T-helper 1 cell (primary cell): ENCODE measurements around the gene MSX2.

Experiments used
- DNase-seq, 5 donors: peaks; one replicate each; pipeline ENCODE4 v3.0.0-alpha.2; 2012 to 2020
- total RNA-seq, 4 donors: gene quantifications; one replicate each; lab custom pipeline; 2026; lab: John Stamatoyannopoulos, UW

Gene MSX2
- total RNA-seq: 0 to 0.47 (median 0.12) reads per million in 4 donors

DNA sequence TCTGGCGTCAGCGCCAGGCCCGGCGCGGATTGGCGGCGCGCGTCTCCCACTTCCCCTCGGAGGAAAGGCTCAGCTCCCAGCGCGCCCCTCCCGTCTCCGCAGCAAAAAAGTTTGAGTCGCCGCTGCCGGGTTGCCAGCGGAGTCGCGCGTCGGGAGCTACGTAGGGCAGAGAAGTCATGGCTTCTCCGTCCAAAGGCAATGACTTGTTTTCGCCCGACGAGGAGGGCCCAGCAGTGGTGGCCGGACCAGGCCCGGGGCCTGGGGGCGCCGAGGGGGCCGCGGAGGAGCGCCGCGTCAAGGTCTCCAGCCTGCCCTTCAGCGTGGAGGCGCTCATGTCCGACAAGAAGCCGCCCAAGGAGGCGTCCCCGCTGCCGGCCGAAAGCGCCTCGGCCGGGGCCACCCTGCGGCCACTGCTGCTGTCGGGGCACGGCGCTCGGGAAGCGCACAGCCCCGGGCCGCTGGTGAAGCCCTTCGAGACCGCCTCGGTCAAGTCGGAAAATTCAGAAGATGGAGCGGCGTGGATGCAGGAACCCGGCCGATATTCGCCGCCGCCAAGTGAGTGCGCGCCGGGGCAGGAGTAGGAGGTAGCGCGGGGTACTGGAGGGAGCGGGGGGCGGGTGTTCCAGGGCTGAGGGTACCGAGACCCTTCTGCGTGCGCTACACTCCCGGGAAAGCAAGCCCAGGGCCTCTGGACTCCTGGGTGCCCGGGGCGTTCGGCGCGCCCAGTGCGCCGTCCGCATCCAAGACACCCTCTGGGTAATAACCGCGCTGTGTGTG lies at the start of gene MSX2:
Gene MSX2 (plus strand): TSS at position 99 of the 777 bp plus-strand sequence. CDS start 78 bp downstream, at position 177.
- peak in 1 of 5 donors; percentile 20 for DNase-seq

DNA sequence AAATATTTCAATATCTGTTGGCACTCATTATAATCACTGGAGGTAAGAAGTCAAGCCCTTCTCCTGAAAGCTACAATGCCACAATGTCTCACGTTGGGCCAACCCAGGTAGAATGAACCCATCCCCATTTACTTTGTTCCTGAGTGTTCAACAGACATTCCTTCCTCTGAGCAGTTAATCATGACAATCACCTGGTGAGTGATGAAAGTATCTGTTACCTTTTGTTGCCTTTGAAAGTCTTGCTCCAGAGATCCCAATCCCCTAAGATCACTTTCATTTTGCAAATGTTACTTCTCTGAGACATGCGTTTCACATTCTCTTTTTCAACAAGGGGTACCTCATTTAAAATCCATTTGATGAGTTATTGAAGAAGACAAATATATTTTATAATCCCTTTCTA lies 49.3 kb upstream of the MSX2 start:
- no peak for DNase-seq

DNA sequence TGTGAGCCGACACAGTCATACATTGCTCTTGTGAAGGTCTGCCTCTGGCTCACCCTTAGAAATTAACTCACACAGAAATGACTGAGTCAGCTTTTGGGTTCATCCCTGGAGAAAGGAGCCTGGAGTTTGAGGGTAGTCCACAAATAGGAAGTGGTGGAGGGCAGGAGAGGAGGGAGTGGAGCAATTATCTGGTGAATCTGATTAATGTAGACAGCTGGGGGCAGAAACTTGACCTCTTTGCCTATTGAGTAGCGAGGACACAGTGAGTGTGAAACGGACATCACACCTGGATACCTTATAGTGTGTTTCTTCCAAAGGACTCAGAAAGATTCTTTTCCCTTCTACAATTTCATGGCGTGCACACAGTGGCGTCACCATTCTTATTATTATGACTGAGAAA lies 48.5 kb upstream of the MSX2 start:
- no peak for DNase-seq

DNA sequence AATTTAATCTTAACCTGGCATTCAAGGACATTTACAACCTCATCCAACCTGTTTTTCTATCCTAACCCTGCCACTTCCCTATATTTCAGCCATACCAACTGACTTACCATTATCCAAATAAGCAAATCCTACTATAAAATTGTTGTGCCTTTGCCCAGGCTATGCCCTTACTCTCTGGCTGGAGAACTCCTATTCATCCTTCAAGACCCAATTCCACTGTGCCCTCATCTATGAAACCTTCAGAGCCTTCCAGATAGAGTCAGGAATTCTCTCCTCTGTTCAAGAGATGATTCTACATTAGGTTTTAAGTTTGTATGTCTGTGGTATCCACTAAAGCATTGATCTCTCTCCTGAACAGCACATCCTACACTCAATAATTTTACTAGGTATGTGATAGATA lies 46.3 kb upstream of the MSX2 start:
- DNase-seq: no peak

DNA sequence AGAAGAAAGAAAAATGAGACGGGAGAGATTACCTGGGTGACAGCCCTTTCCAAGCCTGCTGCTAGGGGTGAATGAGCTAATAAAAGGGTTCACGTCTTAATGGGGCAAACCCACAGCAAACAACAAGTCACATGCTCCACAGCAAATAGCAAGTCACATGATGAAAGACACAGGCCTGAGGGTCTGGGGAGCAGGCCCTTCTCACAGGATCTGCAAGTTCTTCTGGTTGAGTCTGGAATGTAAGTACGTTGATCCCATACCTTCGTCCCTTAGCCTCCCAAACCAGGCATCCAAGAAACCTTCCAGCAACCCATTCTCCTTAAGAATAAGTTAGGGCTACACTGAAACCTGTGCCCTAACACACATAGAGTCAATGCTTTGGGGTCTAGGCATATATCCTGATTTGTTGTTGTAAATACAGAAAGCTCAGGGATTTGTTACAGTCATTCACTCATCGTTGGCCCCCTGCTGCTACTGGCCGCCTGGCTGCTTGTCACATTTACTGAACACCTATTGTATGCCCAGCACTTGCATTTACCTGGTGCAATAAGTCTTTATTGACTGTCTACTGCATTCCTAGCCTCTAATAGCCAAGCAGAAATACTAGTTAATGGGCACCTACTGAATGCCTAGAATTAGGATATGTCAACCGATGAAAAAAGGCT lies 43.3 kb upstream of the MSX2 start:
- DNase-seq: no peak

DNA sequence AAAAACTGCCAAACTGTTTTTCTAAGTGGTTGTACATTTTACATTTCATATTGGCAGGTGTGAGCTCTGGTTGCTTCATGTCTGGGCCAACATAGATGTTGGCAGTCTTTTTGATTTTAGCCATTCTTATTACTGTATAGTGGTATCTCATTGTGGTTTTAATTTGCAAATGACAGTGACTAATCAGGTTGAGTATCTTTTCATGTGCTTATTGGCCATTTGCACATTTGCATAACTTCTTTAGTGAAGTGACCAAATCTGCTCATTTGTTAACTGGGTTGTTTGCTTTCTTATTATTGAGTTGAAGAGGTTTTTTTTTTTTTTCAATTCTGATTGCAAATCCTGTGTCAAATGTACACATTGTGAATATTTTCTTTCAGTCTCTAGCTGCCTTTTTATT lies 36.9 kb upstream of the MSX2 start:
- DNase-seq: no peak

DNA sequence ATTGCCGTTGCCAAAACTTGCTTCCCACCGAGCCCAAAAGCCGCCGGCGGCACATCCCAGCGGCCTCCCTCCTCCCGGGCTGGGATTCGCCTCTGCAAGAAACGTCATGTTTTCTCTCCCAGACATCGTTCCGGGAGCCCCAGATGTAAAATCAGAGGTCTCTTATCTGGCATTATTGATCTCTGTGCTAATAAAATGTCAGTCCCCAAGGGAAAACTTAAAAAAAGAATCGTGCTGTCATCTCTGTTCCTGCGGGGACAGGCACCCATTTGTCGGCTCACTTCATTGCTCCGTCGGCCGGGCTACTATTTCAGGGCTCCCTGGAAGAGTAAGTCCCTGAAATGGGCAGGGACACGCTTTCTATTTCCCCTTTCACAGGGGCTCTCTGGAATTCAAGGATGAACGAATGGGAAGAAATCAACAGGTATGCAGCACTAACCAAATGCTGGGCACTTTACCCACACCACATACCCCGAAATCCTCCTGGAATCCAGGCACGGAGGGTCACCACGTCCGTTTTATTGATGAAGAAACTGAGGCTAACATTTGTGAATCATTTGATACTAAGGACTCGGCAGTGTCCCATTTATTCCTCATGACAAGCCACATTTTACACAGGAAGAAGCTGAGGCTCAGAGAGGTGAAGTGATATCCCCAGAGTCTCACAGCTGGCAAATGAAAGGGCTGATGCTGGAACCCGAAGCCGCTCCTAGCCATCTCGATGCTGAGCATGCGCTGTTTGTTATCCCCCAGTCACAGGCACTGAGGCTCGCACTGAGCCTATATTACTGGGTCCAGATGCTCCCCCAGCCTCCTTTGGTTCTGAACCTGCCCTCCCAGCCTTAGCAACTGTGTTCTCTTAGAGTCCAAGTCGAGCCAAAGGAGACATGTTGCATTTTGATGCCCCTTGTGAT lies 35.7 kb upstream of the MSX2 start:
- DNase-seq: no peak

DNA sequence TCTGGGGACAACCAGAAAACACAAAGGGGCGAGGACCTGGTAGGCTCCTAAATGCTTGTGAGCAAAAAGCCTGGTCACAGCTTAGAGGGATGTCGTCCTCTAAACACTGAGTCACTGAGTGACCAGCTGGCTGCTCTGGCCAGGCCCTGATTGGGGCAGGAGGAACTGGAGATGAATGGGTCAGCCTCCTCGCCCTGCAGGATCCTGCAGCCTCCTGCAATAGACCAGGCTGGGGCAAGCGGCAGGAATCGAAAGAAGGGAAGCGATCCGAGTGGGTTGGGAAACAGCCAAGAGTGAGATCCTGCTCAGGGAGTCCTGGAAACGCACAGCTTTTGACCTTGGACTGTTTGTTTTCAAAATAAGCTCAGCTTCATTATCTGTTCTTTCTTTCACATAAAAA lies 34.1 kb upstream of the MSX2 start:
- no peak for DNase-seq

DNA sequence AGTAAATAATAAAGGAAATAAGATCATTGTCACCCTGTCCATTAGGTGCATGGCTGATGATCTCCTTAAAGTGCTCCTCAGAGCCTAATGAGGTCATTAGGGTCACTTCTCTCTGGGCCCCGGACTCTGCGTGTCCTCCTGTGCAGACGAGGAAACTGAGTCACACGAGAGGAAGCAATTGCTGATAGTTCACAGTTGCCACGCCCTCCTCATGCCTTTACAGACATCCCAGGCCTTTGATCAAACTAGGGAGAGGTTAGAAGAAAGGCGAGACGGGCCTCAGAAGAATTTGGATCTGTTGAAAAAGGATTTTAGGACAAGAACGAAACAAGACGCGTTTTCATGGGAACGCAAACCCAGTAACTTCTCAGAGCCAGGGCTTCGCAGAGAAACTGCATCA lies 32.0 kb upstream of the MSX2 start:
- DNase-seq: no peak

DNA sequence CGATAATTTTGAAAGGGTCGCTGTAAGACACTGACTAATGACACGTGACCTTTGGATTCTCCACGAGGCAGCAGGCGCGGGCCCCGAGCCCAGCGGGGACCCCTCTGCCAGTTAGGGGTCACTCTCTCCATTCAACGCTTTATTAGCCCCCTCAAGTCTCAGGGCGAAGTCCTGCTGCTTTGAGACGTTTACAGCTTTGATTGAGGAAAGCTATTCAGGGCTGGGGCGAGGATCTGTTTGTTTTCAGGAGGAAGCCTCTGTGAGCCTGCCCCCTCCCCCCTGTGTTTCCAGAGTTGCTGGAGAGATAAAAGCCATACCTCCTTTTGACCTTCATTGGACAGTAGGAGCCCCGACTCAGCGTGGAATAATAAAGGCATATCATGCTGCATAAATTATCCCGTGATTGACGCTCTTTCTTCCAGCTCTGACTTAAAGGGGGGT lies 31.4 kb upstream of the MSX2 start:
- no peak for DNase-seq

DNA sequence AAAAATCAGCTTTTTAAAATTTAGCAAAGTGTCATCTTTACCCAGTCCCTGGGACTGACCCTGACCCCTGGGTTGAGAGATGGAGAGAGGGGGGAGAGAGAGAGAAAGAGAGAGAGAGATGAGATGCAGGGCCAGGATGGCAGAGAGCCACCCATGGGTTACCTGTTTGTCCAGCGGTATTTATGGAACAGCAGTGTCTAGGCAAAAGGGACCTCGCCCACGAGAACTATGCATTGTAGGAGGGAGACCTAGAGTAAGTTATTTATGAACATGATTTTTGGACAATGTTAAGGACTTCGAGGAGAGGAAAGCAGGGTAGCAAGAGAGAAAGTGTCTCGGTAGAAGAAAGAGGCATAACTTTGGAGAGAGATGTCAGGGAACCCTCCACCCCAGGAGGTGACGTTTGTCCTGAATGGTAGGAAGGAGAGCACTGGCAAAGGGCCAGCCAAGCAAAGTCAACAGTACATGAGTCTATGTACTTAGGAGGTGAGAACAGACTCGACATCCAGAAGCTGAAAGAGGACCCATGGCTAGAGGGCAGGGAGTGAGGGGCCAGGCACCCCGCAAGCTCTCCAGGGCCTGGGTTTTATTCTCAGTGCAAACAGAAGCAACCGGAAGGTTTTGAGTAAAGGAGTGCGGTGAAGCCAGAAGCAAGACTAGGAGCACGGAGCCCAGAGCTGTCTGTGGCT lies 30.5 kb upstream of the MSX2 start:
- DNase-seq: no peak

DNA sequence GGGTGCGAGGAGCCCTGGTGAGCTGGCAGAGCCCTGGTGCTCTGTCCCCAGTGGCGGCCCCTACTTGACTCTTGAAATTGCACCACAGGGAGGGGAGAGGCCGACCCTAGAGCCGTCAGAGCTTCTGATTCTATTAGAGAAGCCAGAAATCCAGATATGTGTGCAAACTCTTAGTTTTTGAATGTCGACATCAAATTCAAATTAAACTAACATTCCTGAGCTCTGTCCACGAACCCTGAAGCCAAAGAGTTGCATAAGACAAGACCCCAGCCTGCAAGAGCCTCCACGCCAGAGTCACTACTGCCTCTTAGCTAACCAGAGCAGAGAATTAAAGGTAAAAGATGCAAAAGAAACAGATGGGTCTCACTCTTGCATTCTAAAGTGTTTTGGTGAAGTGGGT lies 29.8 kb upstream of the MSX2 start:
- no peak for DNase-seq

DNA sequence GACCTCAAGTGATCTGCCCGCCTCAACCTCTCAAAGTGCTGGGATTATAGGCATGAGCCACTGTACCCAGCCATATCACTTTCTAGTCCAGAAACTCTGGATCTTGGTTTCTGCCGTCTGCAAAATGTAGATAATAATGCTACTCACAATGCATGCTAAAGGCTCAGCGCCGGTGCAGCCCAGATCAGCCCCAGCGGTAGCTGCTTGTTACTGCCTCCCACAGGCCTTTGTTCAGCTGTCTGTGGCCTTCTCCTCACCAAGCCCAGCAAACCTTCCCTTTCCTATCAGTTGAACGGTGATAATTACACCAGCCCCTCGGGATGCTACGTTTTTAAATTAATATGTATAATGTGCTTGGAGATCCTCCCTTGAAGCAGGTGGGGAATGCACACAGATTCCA lies 26.2 kb upstream of the MSX2 start:
- DNase-seq: no peak

DNA sequence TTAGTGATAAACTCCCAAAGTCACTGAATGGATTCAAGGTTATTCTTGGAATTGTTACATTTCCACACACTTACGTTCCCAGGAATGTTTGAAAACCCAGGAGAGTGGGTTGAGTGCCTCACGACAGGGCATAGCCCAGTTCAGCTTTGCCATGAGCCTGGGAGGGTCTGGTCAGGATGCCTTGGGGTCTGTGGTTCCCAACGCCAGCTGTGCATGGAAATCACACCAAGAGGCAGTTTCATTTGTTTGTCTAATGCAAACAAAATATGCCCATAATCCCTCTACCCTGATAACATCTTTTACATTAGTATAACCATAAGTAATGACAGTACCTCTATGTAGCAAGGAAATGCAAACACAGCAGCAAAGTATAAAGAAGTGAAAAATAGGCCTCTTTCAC lies 25.3 kb upstream of the MSX2 start:
- DNase-seq: no peak

DNA sequence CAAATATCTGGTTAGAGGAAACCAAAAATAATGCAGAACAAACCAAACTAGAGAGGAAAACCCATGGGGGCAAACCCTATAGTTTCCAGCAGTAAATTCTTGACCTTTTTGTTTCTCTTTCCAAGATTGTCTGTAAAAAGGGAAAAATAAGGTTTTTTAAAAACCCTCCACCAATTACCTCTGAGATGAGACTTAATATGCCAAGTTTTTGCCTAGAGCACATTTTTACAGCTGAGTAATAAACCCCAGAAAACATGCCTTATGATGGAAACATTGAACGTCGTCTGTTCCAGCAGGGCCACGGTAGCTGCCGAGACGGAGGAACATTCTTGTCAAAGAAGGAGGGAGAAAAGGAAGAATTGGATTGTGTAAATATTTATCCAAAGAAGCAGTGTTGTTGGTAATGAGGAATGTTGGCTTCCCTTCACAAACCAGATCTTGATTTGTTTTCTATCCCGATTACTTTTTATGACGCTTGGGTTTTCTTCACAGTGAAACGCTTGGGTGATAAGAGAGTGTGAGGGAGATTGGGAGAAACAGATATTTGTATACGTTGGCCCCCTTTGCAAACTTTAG lies 17.3 kb upstream of the MSX2 start:
- DNase-seq: no peak

DNA sequence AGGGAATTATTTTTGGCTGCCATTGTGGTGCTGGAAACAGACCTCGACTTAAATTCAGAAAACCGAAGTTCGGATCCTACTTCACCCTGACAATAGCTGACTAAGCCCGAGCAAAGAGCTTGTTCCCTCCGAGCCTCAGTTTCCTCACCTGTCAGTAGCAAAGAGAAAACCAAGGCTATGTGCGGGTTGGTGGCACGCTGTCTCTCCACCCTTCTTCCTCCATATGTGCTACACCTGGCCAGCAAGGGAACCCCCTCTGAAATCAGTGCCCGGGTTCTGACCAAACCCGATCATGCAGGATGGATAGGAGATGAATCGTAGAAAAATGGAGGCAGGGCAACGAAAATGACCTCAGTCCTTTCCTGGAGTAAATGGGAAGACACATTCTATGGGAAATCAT lies 16.7 kb upstream of the MSX2 start:
- no peak for DNase-seq

DNA sequence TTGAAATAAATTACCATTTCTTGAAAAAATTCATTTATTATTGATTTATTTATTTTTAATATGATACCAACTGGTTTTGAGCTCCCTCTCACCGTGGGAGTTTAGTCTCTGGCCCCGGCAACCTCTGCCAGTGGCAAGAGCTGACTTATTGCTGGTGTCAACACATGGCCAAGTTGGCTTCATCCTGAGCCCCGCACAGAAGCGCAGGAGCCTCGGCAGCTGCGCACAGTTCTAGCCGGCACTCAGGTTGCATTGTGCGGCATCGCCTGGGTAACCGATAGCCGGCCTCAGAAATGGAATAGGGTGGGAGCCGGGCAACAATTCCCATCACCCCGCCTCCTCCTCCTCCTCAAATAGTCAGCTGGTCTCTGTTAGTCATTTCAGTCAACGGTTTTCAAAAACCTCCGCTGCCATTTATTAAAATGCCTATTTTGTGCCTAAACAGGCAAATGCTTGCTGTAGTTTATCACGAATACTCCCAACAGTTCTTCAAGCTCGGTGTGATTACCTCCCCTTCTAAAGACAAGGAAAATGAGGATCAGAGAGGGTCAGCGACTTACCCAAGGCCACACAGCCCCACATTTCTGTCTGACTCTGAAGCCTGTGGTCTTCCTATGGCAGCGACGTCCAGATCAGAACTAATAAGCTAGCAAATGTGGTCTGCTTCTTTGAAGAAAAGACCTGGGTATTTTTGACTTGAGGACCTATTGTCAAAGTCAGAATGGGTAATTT lies 15.7 kb upstream of the MSX2 start:
- DNase-seq: no peak

DNA sequence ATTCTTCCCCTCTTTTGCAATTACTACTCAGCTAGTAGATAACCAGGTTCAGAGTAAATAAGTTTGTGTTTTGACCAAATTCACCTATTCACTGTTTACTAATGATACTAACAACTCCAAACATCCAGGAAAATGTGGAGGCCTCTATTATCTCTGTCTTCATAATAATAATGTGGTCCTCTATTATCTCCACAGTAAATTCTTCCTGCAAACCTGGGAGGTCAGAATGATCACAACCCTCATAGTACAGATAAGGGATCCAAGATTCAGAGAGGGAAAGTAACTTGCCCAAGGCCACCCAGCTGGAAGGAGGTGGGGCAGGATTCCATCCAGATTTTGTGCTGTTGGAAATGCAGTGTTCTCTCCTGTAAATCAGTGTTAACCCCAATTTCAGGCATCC lies 9.6 kb upstream of the MSX2 start:
- no peak for DNase-seq

DNA sequence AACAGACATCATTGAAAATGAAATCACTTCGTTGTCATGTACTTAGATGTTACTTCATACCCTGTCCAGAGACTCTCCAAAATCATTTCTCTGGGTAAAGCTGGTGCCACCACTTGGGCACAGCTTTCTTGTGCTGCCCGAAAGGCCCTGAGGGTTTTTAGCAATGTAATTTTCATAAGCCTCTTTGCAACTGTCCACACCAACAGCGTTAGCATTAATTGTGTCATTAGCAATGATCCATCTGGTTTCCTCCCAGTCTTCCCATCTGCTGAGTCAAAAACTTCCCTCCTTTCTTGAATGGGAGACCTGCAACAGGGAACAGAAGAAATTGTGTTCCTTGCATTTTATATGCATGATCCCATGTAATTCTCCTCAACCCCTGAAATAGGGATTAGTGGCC lies 8.6 kb upstream of the MSX2 start:
- no peak for DNase-seq

DNA sequence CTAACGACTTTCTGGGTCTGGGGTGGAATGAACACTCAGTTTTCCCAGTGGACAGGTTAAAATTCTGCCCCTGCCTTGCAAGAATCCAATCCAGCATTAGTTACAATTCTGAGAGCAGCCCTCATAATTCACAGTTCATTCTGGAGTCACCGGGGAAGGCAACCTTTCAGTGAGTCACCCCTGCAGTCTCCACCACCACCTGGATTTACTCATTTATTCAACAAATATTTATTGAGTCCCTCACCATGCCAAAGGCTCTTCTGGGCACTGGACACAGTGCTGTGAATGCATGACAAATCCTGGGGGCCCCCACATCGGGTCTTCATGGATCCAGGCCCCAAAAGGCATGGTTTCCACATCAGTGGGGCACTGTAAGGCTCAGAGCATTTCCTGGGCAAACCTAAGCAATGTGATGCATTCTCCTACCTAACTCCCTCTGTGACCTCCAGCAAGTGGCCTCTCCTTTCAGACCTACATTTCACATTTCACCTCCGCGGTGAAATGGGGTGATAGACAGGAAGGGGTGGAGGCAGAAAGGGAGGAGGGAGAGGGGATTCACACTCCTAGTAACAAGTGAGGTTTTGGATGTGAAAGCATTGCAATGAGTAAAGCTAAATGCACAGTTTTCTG lies 6.4 kb upstream of the MSX2 start:
- DNase-seq: no peak
